NAMALWA (cell line): ENCODE results near the gene OR10K1.
"Not testable (repeated sequence)": the region's sequence is repeated elsewhere in the genome, so short reads cannot be mapped to it uniquely, and the experiment has no call there.

ENCODE experiments used
- DNase-seq: peaks from one replicate; pipeline ENCODE4 v3.0.0-alpha.2; 2015; ENCODE audit warnings: low spot score

The OR10K1 gene, protein sequence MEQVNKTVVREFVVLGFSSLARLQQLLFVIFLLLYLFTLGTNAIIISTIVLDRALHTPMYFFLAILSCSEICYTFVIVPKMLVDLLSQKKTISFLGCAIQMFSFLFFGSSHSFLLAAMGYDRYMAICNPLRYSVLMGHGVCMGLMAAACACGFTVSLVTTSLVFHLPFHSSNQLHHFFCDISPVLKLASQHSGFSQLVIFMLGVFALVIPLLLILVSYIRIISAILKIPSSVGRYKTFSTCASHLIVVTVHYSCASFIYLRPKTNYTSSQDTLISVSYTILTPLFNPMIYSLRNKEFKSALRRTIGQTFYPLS

DNA sequence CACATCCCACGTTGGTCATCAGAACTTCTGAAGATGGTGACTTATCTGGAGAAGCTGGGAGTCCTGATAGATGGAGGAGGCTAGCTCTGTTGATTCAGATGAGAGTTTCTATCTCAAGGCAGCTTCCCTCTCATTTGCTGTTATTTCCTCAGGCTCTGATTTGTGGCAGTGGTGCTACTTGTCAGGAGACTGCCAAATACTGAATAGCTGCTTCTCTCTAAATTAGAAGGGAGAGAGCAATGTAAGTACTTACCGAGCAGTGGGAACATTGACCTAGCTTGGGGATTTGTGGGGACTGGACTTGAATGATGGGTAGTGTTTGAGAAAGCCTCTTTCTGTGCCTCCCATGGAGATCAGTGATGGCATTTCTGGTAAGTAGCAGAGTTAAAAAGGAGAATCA lies at the start of gene OR10K1:
Gene OR10K1, plus strand, starts transcription at position 301 of the 400 bp plus-strand sequence. CDS start 3,728 bp downstream, outside the sequence.
- DNase-seq = no peak

DNA sequence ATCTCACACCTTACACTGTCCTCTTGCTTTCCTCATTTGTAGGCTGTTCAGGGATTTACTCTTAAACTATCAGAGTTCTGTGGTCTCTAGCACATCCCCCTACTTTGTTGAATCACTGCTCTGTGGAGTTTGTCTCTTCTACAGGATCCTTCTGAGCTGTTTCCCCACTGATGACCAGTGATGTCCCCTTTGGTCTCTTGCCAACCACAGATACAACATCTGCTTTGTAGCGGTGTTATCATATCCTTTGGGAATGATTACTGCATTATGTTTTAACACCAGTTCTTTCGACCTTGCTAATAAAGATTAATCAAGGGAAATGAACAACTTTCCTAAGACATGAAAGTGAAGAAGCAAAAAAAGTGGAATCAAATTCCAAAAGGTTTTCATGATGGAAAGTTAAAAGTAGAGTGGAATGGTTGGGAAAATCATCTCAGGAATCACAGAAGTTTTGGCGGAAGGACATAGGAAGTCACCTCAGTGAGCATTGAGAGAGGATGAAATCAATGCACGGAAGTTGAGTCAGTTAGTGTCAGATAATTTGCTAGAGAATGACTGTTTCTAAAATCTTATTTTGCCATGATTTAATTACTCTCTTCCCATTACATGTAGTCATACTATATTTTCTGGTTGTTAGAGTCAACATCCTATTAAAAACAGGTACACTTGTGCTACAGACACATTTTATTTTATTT lies 46.8 kb upstream of the OR10K1 start:
- DNase-seq = no peak

DNA sequence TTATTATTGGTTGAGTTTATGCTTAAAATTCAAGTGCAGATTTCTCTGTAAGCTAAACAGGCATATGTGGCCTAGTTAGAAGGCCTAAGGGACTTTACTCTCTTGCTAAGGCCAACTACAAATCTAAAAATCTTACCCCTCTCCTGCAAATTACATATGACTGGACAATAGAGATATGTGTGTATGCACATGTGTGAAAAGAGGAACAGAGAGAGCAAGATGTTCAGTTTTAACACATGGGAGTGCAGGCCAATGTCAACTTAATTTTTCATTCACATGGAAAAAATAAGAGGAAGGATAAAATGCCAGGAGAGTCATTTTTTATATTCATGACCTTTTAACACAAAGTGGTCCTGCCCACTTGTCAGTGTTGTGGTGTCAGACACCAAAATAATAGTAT lies 44.0 kb upstream of the OR10K1 start:
- no peak for DNase-seq

DNA sequence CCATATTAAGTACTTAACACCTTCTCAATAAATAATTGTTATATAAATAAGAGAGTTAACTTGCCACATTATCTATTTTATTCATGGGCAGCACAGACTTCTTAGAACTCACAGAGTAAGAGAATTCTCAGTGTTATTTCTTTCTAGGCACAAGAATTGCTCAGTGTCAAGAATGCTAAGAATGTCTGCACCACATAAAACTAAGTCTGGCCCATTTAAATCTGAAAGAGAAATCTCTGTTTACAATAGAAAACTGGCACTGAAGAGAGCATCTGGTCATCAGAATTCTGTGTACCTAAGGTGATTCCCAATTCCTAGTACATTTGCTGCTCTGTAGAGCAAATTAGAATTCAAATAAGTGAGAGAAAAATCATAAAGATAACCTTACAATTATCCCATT lies 39.4 kb upstream of the OR10K1 start:
- DNase-seq = no peak

DNA sequence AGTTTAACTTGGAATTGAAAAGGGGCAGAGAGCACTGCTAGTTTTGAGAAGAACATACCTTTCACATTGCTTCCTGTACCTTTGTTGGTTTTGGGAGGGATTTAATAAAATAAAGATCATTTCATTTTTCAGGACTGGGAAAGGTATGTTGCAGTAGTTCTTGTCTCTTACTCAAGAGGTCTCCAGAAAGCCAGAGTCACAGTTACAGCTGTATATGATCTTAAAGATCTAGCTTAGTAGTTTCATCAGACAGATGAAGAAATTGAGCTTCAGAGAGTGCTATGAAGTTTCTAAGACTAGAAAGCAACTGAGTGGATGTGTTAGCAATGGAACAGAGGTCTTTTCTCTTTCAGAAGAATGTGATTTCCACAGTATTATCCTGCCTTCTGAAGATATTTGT lies 36.6 kb upstream of the OR10K1 start:
- DNase-seq = no peak

DNA sequence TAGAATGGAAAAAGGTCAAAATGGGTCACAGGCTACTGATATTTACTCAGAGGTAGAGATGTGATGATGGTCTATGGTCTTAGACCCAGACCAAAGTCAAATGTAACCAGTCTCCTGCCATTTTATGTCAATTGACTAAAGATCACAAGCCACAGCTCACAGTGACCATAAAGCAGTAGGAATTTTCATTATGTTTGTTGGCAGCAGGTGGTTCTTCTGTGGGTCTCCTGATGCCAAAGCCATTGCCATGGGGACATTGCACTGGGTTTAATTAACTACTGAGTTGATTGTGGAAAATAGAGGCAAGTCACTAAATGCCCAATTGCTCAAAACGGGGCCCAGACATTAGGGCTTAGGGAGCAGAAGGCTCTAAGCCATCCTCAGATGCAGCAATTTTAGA lies 35.5 kb upstream of the OR10K1 start, which contains the start of gene OR10K2:
Gene OR10K2, minus strand, starts transcription at position 101 of the 400 bp plus-strand sequence. CDS start 5,371 bp downstream, outside the sequence.
- no peak for DNase-seq

DNA sequence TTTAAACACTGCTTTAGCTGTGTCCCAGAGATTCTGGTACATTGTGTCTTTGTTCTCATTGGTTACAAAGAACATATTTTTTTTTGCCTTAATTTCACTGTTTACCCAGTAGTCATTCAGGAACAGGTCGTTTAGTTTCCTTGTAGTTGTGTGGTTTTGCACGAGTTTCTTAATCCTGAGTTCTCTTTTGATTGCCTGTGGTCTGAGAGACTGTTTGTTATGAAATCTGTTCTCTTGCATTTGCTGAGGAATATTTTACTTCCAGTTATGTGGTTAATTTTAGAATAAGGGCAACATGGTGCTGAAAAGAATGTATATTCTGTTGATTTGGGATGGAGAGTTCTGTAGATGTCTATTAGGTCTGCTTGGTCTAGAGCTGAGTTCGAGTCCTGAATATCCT lies 31.5 kb upstream of the OR10K1 start:
- DNase-seq = not testable (repeated sequence)

DNA sequence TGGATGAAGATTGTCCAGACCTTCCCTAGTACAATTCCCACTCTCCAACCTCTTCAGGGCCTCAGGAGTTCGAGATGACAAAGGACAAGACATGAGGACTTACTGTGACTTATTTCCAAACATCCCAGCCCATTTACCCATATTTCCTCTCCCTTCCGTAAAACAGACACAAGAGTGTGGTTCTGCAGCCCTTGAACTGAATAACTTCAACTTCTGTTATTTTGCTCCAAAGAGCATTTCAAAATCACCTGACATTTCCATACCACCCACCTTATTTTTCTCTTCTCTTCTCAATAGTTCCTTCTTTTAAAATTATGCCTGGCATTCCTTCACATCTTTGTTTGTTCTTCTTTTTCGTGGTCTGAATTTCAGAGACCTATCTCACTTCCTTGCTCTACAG lies 26.9 kb upstream of the OR10K1 start:
- DNase-seq = no peak

DNA sequence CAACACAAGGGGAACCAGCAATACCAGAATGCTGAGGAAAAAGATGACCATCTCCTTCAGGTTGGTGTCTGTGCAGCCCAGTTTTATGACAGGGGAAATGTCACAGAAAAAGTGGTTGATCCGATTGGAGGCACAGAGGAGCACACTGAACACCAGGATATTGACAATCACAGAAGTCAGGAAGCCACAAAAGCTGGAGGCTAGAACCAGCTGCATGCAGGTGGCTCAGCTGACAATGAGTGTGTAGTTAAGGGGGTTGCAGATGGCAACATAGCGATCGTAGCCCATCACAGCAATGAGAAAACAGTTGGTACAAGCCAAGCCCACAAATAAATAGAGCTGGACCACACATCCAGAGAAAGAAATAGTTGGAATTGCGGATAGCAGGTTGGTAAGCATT lies 16.3 kb upstream of the OR10K1 start:
- no peak for DNase-seq

DNA sequence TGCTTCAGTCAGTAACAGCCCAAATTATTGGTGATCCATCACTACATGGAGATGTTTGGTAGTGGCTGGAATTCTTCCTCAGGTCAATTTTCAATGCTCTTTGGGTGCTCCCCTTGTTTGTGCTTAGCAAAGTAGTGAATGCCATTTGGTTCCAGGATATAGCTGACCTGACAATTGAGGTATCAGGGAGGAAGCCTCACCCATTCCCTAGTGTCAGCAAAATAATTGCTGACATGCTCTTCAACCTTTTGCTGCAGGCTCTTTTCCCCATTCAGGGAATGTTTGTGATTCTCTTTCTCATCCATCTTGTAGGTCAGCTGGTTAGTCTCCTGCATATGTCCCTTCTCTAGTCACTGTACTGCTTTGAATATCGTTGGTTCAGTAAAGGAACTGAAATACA lies 7.1 kb upstream of the OR10K1 start:
- DNase-seq = no peak

DNA sequence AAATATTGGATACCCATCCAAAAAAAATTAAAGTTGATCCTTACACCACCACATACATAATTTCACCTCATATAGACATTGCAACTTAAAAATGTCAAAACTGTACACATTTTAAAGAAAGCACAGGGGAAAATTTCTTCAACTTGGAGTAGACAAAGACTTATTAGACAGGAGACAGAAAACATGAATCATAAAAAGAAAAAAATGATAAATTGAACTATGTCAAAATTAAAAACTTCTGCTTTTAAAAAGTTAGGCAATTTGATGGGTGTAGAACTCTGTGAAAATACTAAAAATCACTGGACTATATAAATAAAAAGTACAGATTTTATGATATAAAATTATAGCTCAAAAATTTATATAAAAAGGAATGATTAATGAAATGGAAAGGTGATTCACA lies 4.4 kb upstream of the OR10K1 start:
- DNase-seq = no peak

DNA sequence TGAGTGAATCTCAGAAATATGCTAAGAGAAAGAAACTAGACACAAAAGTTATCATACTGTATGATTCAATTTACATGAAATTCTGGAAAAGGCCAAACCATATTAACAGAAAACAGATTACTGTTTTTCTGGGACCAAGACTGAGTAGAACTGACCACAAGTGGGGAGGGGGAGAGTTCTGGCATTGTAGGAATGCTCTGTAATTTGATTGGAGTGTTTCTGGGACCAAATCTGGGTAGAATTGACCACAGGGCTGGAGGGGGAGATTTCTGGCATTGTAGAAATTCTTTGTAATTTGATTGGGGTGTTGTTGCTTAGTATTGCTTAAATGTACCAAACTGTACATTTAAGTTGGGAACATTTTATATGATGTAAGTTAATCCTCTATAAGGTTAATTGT lies 3.4 kb upstream of the OR10K1 start:
- no peak for DNase-seq

DNA sequence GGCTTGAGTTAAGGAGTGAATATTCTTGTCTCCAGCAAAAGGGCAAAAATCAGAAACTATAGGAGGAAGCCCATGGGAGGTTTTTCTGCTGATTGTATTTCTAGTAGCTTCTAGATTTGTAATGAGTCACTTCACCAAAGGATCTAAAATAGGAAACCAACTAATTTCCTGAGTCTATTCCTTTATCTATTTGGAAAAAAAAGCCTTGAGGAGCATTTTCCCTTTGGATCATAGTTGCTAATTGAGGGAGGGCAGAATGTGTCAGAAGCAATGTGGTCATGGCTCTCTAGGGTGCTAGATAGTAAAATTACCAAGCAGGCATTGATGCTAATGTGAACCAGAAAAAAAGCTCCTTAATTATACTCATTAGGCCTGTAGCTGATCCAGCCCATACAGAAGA lies 10.3 kb downstream of the OR10K1 start, which contains the start of gene OR10R2:
Gene OR10R2, plus strand, starts transcription at position 301 of the 400 bp plus-strand sequence. CDS start 106 bp downstream, outside the sequence.
- DNase-seq = no peak

DNA sequence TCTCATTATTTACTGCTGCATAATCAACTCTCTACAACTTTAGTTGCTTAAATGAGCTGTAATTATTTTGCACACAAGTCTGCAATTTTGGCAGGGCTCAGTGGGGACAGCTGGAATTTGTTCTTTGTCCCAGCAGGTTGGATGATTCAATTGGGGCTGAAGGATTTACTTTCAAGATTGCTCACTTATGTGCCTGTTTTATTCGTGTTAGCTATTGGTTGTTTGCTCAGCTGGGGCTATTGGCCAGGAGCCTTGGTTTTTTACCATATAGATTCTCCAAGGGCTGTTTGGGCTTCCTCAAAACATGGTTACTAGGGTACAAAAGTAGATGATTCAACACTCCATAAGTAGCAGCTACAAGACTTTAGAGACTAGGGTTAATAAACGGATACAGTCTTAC lies 23.8 kb downstream of the OR10K1 start:
- no peak for DNase-seq

DNA sequence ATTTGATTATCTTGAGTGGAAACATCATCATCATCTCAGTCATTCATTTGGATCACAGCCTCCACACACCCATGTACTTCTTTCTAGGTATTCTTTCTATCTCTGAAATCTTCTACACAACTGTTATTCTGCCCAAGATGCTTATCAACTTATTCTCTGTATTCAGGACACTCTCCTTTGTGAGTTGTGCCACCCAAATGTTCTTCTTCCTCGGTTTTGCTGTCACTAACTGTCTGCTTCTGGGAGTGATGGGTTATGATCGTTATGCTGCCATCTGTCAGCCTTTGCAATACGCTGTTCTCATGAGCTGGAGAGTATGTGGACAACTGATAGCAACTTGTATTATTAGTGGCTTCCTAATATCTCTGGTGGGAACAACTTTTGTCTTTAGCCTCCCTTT lies 29.7 kb downstream of the OR10K1 start:
- no peak for DNase-seq

DNA sequence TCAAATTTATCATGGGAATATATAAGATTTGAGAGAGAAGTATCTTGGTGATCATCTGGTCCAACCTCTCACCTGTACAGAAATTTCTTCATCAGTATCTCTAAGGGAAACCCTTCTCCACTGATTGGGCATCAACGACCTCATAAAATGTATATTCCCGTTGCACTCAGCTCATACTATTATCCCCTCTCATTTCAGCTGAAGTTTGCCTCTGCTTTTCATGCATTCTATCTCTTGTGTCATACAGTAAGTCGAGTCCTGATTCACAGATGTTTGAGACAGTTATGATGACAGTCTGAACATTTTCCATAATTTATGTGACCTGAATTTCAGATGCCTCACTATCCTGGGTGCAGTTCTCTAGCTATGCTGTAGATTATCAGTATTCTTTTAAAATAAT lies 31.4 kb downstream of the OR10K1 start:
- DNase-seq = no peak

DNA sequence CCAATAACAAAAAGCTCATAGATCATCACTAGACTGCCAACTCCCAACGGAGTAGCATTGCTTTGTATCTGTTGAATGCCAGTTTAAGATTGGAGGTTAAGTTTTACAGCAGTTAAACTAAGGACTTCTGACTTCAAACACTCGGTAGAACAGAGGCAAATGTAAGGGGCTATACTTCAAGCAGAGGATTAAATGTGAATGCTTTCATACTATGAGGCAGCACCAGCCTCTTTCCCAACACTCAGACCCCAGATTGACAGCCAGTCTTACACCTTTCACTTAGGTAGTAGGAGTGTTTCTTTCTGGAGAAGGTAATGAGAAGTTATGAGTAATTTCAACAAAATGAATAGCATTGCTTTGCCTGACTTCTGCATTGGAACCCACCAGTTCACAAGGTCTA lies 33.2 kb downstream of the OR10K1 start:
- no peak for DNase-seq

DNA sequence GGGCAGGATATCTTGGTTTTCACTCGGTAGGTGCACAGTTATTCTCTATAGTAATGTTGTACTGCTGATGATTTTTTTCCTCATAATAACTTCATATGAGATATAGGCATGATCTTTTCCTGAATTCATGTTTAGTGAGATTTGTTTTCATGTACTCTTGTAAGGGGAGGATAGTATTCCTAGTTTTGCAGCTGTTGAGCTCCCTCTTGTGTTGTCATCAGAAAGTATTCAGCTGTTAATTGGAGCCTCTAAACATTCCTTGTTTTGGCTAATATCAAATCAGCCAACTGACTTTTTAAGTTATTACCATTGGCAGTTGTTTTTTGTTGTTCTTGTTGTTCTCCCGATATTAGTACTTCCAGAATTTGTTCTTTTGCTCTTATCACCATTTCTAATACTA lies 34.7 kb downstream of the OR10K1 start:
- DNase-seq = peak; percentile 46

DNA sequence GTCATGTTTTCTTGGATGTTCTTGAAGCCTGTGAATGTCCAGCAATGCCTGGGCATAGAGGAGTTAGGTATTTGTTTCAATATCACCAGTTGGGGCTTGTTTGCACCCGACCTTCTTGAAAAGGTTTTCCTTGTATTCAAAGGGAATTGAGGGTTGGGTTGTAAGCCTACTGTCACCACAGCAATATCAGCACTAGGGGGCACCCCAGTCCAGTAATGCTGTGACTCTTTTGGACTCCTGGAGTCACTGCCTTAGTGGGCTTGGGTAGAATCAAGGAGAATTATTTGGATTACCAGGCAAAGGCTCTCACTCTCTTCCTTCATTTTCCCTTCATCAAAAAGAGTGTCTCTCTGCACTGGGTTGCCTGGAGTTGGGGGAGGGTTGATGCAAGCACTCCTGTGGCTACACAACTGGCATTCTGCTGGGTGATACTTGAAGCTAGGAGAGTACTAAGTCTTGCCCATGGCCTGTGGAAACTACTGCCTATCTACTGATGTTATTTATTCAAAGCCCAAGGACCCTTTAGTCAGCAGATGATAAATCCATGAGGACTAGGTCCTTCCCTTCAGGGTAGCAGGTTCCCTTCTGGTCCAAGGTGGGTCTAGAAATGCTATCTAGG lies 44.8 kb downstream of the OR10K1 start:
- peak; percentile 78 for DNase-seq

DNA sequence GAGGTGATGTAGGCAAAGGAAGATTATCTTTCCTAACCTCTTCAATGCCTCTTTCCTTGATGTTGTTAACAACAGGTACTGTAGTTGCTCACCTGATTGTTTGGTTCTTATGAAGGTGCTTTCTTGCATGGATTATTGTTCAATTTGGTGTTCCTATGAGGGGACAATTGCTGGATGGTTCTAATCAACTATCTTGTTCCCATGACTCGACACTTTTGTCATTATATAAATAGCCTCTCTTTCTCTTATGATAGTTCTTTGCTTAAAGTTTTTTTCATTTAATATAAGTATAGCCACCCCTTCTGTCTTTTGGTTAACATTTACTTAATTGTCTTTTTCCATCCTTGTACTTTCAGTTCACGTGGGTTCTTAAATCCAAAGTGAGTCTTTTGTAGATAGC lies 45.9 kb downstream of the OR10K1 start:
- no peak for DNase-seq

DNA sequence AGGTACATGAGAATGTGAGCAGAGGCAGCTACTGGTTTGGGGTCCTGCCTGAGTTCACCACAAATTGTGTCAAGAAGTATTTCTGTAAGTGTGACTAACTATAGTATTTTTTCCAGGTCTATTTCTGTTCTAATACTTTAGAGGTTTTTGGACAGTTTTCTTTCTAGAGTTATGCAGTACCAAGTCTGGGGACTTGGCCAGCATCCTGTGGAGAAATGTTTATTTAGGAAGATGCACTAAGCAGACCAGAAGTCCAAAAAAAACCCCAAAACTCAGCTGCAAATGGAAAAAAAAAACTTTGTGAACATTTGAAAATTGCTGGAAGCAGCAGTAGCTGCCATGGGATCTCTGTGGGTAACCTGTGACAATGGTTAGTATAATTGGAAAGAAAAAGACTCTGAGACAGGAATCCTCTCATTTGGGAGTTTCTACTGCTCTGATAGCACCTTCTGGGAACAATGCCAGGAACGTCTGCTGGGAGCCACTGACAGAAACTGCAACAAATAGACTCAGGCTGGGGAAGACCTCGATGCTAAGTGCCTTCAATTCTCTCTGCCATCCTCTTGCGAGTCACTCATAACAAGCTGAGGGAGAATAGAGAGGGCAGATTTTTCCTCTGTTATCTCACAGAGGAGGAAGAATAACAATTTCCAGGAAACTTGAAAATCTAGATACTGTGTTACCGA lies 48.0 kb downstream of the OR10K1 start:
- no peak for DNase-seq

DNA sequence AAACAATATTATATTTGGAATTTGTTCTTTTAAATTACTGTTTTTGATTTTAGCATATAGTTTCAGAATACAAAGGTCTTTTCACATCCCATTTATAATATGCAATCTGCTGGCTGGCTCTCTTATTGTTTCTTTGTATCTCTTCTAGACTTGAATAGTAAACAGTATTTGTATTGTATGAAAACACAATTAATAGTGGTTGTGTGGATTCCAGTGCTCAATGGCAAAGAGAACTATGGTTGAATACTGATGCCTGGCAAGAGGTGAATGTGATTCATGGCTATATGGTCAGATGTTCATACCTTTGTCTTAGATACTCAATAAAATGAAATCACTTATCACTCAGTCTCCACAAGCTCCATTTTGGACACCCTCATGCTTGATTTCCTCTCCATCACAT lies 55.3 kb downstream of the OR10K1 start:
- no peak for DNase-seq
